MM.1S (cell line): ENCODE results near the gene SNCAIP.
"Not testable (repeated sequence)": the region's sequence is repeated elsewhere in the genome, so short reads cannot be mapped to it uniquely, and the experiment has no call there.

ENCODE experiments used
- DNase-seq: peaks from one replicate; pipeline ENCODE4 v3.0.0-alpha.2; 2015
- H2AFZ ChIP-seq: fragments of 300-600 bp; sonication (generic); 2 replicates; pipeline ENCODE4 v1.6.0; 2016; ENCODE audit warnings: antibody characterized with exemption, low read length
- H3F3A ChIP-seq: fragments of 300-600 bp; sonication (generic); 2 replicates; pipeline ENCODE4 v1.6.1; 2016; ENCODE audit warnings: mild to moderate bottlenecking, antibody characterized with exemption, low read length, moderate library complexity, mixed read lengths; ENCODE audit not compliant: insufficient read depth
- H3K27ac ChIP-seq: fragments of 300-600 bp; sonication (generic); 2 replicates; pipeline ENCODE4 v1.5.1; 2016; ENCODE audit warnings: mild to moderate bottlenecking, low read length
- H3K27me3 ChIP-seq: fragments of 300-600 bp; sonication (generic); replicated peaks from 2 replicates; pipeline ENCODE4 v1.6.0; 2016; ENCODE audit warnings: low read length; ENCODE audit not compliant: insufficient read depth
- H3K36me3 ChIP-seq: fragments of 300-600 bp; sonication (generic); replicated peaks from 2 replicates; pipeline ENCODE4 v1.6.1; 2016; ENCODE audit warnings: mild to moderate bottlenecking, low read length, mixed read lengths; ENCODE audit not compliant: insufficient read depth
- H3K4me1 ChIP-seq: fragments of 300-600 bp; sonication (generic); 2 replicates; pipeline ENCODE4 v1.6.1; 2016; ENCODE audit warnings: low read length, mixed read lengths
- H3K4me2 ChIP-seq: fragments of 300-600 bp; sonication (generic); 2 replicates; pipeline ENCODE4 v1.6.0; 2016; ENCODE audit warnings: low read depth, low read length
- H3K4me3 ChIP-seq: fragments of 300-600 bp; sonication (generic); 2 replicates; pipeline ENCODE4 v1.5.1; 2016; ENCODE audit warnings: low read length, mixed read lengths
- H3K79me2 ChIP-seq: fragments of 300-600 bp; sonication (generic); 2 replicates; pipeline ENCODE4 v1.6.1; 2016; ENCODE audit warnings: mixed run types, low read length, mixed read lengths
- H3K9ac ChIP-seq: fragments of 300-600 bp; sonication (generic); 2 replicates; pipeline ENCODE4 v1.6.1; 2016; ENCODE audit warnings: low read length, mixed read lengths
- H3K9me2 ChIP-seq: fragments of 300-600 bp; sonication (generic); replicated peaks from 2 replicates; pipeline ENCODE4 v1.6.1; 2016; ENCODE audit warnings: mild to moderate bottlenecking, low read length, mixed read lengths; ENCODE audit not compliant: insufficient read depth
- H3K9me3 ChIP-seq: fragments of 300-600 bp; sonication (generic); replicated peaks from 2 replicates; pipeline ENCODE4 v1.6.1; 2016; ENCODE audit warnings: mild to moderate bottlenecking, low read length, mixed read lengths; ENCODE audit not compliant: insufficient read depth
- H4K20me1 ChIP-seq: fragments of 300-600 bp; sonication (generic); 2 replicates; pipeline ENCODE4 v1.6.1; 2016; ENCODE audit warnings: mild to moderate bottlenecking, low read length, moderate library complexity, mixed read lengths; ENCODE audit not compliant: insufficient read depth
- CTCF ChIP-seq: fragments of 300-600 bp; sonication (generic); IDR thresholded peaks from 2 replicates; pipeline ENCODE4 v1.5.1; 2016; ENCODE audit warnings: antibody characterized with exemption, low read length, mixed read lengths
- EZH2 ChIP-seq: fragments of 300-600 bp; sonication (generic); optimal IDR thresholded peaks from 2 replicates; pipeline ENCODE3; 2017; ENCODE audit warnings: low read depth, mild to moderate bottlenecking, antibody characterized with exemption, low read length, mixed read lengths
- EZH2phosphoT487 ChIP-seq: fragments of 300-600 bp; sonication (generic); IDR thresholded peaks from 2 replicates; pipeline ENCODE4 v1.6.1; 2018; ENCODE audit warnings: antibody characterized with exemption, low read length

SNCAIP gene

GRCh38 chr5:122352331-122352730 is 40.3 kb downstream of the SNCAIP start:
- Histone ChIP-seq H3K27ac (no peak overlapping the region), H3K9me2 (no peaks in the 10 kb centered on the region), H3K27me3 (no peaks in the 10 kb centered on the region), H3K4me1 (no peaks in the 10 kb centered on the region), H3F3A (no peaks in the 10 kb centered on the region), H3K4me2 (no peak overlapping the region), H3K79me2 (no peaks in the 10 kb centered on the region), H3K9me3 (no peaks in the 10 kb centered on the region), H2AFZ (no peak overlapping the region), H3K36me3 (no peaks in the 10 kb centered on the region), H4K20me1 (no peaks in the 10 kb centered on the region), H3K4me3 (no peak overlapping the region), H3K9ac (no peak overlapping the region)
- DNase-seq = no peak
- no peak for TF ChIP-seq EZH2
- TF ChIP-seq EZH2phosphoT487 = no peak
- no peak for TF ChIP-seq CTCF

GRCh38 chr5:122353361-122353760 is 41.3 kb downstream of the SNCAIP start:
- not testable (repeated sequence) for H3K4me3 ChIP-seq, H3K4me2 ChIP-seq, H3K27ac ChIP-seq, H2AFZ ChIP-seq, H3K79me2 ChIP-seq, H3K9ac ChIP-seq, H3K9me3 ChIP-seq, DNase-seq, H3K9me2 ChIP-seq, H3F3A ChIP-seq, H3K36me3 ChIP-seq, H3K27me3 ChIP-seq, H3K4me1 ChIP-seq, H4K20me1 ChIP-seq

- Histone ChIP-seq H3K27ac (no peak overlapping the region), H3K4me3 (no peak overlapping the region), H3K9me2 (no peaks in the 10 kb centered on the region), H2AFZ (no peak overlapping the region), H3K4me1 (no peaks in the 10 kb centered on the region), H3K4me2 (no peak overlapping the region), H3K9me3 (no peaks in the 10 kb centered on the region), H3K79me2 (no peaks in the 10 kb centered on the region), H3K36me3 (no peaks in the 10 kb centered on the region), H3F3A (no peaks in the 10 kb centered on the region), H3K27me3 (no peaks in the 10 kb centered on the region), H4K20me1 (no peaks in the 10 kb centered on the region), H3K9ac (no peak overlapping the region)
- no peak for DNase-seq
- no peak for TF ChIP-seq EZH2
- TF ChIP-seq CTCF = no peak
- TF ChIP-seq EZH2phosphoT487 = no peak
These were observed 42.3 kb downstream of the SNCAIP start for GRCh38 chr5:122354293-122354692.

- no peak overlapping the region for H3K9ac ChIP-seq
- no peak overlapping the region for H3K4me3 ChIP-seq
- H2AFZ ChIP-seq = no peak overlapping the region
- H3F3A ChIP-seq = no peaks in the 10 kb centered on the region
- H3K36me3 ChIP-seq = no peaks in the 10 kb centered on the region
- no peaks in the 10 kb centered on the region for H3K9me2 ChIP-seq
- DNase-seq = no peak
- no peak overlapping the region for H3K27ac ChIP-seq
- H3K79me2 ChIP-seq = no peaks in the 10 kb centered on the region
- H3K27me3 ChIP-seq = no peaks in the 10 kb centered on the region
- H3K9me3 ChIP-seq = no peaks in the 10 kb centered on the region
- TF ChIP-seq CTCF (no peak), EZH2phosphoT487 (no peak), EZH2 (no peak)
- no peak overlapping the region for H3K4me2 ChIP-seq
- H3K4me1 ChIP-seq = no peaks in the 10 kb centered on the region
- no peaks in the 10 kb centered on the region for H4K20me1 ChIP-seq
These were observed 43.3 kb downstream of the SNCAIP start for GRCh38 chr5:122355324-122355723.
